Bronchial epithelial cell (primary cell): Measurements from ENCODE around the gene ITPR2. TPM values are rescaled to one million over a fixed set of nuclear protein-coding genes. Genes with fewer than 3 reads are reported as not detected.

ENCODE experiments used
- DNase-seq: peaks from one replicate; pipeline ENCODE4 v3.0.0-alpha.2; 2010; ENCODE audit warnings: low read depth
- FAIRE-seq: peaks from 2 replicates; lab custom pipeline; 2011; peaks lifted over from hg19 to GRCh38; lab: Jason Lieb, UNC
- H3K27me3 ChIP-seq: 2 replicates; pipeline ENCODE4 v1.5.1; 2011; ENCODE audit warnings: low read length; ENCODE audit not compliant: control insufficient read depth, insufficient read depth
- H3K36me3 ChIP-seq: 2 replicates; pipeline ENCODE4 v1.5.1; 2011; ENCODE audit warnings: low read length; ENCODE audit not compliant: control insufficient read depth, insufficient read depth
- H3K4me3 ChIP-seq: 2 replicates; pipeline ENCODE4 v1.5.1; 2011; ENCODE audit warnings: mild to moderate bottlenecking, low read depth, low read length, control low read depth
- CTCF ChIP-seq: IDR thresholded peaks from 2 replicates; pipeline ENCODE4 v1.5.1; 2011; ENCODE audit warnings: mild to moderate bottlenecking, moderate library complexity, low read length, control low read depth, inconsistent platforms; ENCODE audit not compliant: insufficient read depth, severe bottlenecking
- total RNA-seq: library from RNA; depleted of rRNA; stranded (reverse); fragments of >200 nt; gene quantifications from 2 replicates; pipeline ENCODE4 v1.2.1, GENCODE V29; 2014

Gene ITPR2
- total RNA-seq, 1 donor from 2014 or later, result 5.8 TPM

DNA sequence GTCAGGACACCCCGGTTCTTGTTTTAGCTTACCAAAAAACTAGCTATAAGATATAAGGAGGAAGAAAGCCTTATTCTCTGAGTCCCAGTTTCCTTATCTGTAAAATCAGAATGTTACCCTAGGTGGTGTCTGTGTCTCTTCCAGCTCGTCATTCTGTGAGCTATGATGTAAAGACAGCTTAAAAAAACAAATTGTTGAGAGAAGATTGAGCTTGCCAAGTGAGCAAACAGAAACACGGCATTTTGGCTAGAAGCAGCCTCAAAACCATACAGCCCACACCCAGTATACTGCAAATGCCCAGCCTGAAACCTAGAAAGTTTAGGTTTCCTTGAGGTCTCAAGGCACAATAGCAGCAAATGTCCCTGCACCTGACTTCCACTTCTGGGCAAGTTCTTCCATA is 486.3 kb downstream of the ITPR2 start:
- no peaks in the 10 kb centered on the region for H3K27me3 ChIP-seq
- TF ChIP-seq CTCF, result no peak
- H3K36me3 ChIP-seq, result no peaks in the 10 kb centered on the region
- no peak for DNase-seq
- H3K4me3 ChIP-seq, result no peak overlapping the region
- FAIRE-seq, result no peak

DNA sequence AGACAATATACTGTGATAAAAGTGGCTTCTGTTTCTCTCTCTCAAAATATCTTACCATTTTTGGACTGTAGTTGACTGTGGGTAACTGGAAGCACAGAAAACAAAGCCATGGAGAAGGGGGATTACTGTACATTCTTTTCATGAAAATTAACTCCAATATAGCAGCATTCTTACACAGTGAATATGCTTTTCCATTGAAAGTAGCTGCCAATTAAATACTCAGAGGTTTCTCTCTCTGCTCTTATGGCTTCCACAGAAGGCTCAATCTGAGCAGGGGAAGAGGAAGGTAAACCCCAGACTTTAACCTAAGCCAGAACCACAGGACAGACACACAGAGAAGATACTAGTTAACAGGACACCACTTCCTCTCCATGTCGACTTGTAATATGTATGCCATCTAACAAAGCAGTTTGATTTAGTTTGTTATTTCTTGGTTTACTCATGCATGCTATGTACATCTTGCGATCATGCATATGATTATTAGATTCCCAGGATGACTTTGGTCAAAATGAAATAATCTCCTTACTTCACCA is 487.5 kb downstream of the ITPR2 start:
- FAIRE-seq (no peak), DNase-seq (no peak)
- TF ChIP-seq CTCF, result no peak
- Histone ChIP-seq H3K4me3 (no peak overlapping the region), H3K27me3 (no peaks in the 10 kb centered on the region), H3K36me3 (no peaks in the 10 kb centered on the region)

GRCh38 chr12:26341491-26341890 is 491.5 kb downstream of the ITPR2 start:
- DNase-seq (no peak), FAIRE-seq (no peak)
- TF ChIP-seq CTCF, result no peak

DNA sequence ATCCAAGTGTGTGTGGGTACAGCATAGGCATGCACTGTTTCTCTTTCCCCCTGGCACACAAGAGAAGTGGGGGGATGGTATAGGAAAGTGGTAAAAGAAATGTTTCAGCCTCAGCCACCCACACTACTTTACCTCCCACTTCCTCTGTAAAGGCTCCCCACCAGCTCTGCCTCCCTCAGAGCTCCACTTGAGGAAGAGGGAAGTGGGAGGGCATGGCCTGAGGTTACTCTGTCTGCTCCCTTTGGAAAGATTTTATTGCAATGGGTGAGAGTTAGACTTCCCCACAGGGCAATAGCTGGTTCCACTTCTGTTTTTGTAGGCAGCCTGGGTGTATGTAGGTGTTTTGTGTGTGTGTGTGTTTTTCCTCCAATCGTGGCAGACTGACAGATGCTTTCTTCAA is 492.3 kb downstream of the ITPR2 start:
- no peaks in the 10 kb centered on the region for H3K27me3 ChIP-seq
- TF ChIP-seq CTCF, result no peak
- H3K36me3 ChIP-seq, result no peaks in the 10 kb centered on the region
- FAIRE-seq (no peak), DNase-seq (no peak)
- H3K4me3 ChIP-seq, result no peak overlapping the region

More at GRCh38 chr12:26341491-26341890, 491.5 kb downstream of the ITPR2 start:
- no peaks in the 10 kb centered on the region for H3K36me3 ChIP-seq
- H3K27me3 ChIP-seq, result no peaks in the 10 kb centered on the region
- no peak overlapping the region for H3K4me3 ChIP-seq

DNA sequence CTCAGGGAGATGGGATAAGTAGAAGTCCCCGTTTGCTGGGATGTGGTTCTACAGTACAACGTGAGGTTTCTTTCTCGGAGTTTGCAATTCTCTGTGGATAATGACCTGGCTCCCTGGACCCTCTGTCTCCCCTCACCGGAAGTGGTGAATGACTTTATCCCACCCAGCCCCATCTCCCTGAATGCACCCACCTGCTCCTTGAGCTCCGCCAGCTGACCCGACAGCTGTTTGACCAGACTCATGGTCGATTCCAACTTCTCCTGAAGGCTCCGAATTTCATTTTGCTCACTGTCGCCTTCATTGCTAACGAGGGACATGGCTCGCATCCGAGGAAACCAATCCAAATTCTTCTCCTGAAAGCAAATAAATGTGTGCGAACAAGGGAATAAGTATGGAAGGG is 493.0 kb downstream of the ITPR2 start:
- no peak for DNase-seq
- Histone ChIP-seq H3K4me3 (no peak overlapping the region), H3K27me3 (no peaks in the 10 kb centered on the region), H3K36me3 (no peaks in the 10 kb centered on the region)
- TF ChIP-seq CTCF, result no peak
- FAIRE-seq, result no peak
